ENCODE results near the gene MARCKSL1. TPM values are rescaled to one million over a fixed set of nuclear protein-coding genes. Genes with fewer than 3 reads are reported as not detected.

MARCKSL1 gene
- total RNA-seq, 1 donor from 2014 or later: 213 TPM

GRCh38 chr1:32353886-32354570 is 18.0 kb upstream of the MARCKSL1 start:
- Histone ChIP-seq H3K79me2 (ENCODE audit: insufficient read depth, low read length) (no peaks in the 10 kb centered on the region), H3K27ac (ENCODE audit: low read depth, low read length) (no peak overlapping the region), H3K36me3 (ENCODE audit: insufficient read depth, low read length) (no peaks in the 10 kb centered on the region), H3K4me3 (ENCODE audit: insufficient read depth, low read depth, low read length) (no peak overlapping the region), H3K4me1 (ENCODE audit: insufficient read depth, low read length) (peaks cover 30% of the 10 kb centered on the region), H3K4me2 (ENCODE audit: low read length) (peak overlapping the region; percentile 34), H3K9ac (ENCODE audit: low read length) (peak overlapping the region; percentile 17), H3K9me3 (ENCODE audit: insufficient read depth, low read depth, low read length) (no peaks in the 10 kb centered on the region), H2AFZ (ENCODE audit: low read depth, low read length) (no peak overlapping the region), H3K27me3 (ENCODE audit: insufficient read depth, low read length) (no peaks in the 10 kb centered on the region), H4K20me1 (ENCODE audit: insufficient read depth, low read length) (peaks cover 4% of the 10 kb centered on the region)
- Mint-ChIP-seq H3K9me3 (ENCODE audit: unreplicated experiment) (no peaks in the 10 kb centered on the region), H3K4me1 (ENCODE audit: low read depth, unreplicated experiment) (peaks cover 24% of the 10 kb centered on the region), H3K27ac (ENCODE audit: unreplicated experiment) (peak overlapping the region; percentile 21), H3K4me3 (ENCODE audit: unreplicated experiment) (peak overlapping the region; percentile 58), H3K36me3 (ENCODE audit: low read depth, unreplicated experiment) (peaks cover 8% of the 10 kb centered on the region), H3K27me3 (ENCODE audit: low read depth, unreplicated experiment) (no peaks in the 10 kb centered on the region)
- peak; percentile 46 for DNase-seq (ENCODE audit: low read depth)
- FAIRE-seq: no peak
- TF ChIP-seq, protein P1, sequence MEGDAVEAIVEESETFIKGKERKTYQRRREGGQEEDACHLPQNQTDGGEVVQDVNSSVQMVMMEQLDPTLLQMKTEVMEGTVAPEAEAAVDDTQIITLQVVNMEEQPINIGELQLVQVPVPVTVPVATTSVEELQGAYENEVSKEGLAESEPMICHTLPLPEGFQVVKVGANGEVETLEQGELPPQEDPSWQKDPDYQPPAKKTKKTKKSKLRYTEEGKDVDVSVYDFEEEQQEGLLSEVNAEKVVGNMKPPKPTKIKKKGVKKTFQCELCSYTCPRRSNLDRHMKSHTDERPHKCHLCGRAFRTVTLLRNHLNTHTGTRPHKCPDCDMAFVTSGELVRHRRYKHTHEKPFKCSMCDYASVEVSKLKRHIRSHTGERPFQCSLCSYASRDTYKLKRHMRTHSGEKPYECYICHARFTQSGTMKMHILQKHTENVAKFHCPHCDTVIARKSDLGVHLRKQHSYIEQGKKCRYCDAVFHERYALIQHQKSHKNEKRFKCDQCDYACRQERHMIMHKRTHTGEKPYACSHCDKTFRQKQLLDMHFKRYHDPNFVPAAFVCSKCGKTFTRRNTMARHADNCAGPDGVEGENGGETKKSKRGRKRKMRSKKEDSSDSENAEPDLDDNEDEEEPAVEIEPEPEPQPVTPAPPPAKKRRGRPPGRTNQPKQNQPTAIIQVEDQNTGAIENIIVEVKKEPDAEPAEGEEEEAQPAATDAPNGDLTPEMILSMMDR (IDR thresholded peaks at IDR 0.05; ENCODE audit: insufficient read depth, low read depth, low read length): no peak
- no peak for TF ChIP-seq EZH2 (IDR thresholded peaks at IDR 0.05; ENCODE audit: insufficient read depth, low read length)

DNA sequence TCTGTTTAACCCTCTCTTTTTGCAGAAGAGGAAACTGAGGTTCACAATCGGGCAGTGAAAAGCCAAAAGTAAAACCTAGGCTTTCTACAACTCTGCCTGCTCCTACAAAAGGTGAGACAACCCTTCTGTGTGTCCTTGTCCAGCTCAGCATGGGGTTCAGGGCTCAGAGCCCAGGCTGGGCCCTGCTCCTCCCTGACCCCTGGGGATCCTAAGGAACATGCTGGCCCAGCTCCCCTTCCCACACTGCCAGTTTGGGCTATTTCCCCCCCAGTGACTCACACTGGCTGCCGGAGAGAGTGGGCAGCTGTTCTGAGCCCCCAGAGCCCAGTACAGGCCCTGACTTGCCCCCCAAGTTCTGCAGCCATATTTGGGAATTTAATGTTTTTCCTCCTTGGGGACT is 17.4 kb upstream of the MARCKSL1 start:
- FAIRE-seq (no peak), DNase-seq (ENCODE audit: low read depth) (no peak)
- Histone ChIP-seq H3K36me3 (ENCODE audit: insufficient read depth, low read length) (no peaks in the 10 kb centered on the region), H2AFZ (ENCODE audit: low read depth, low read length) (no peak overlapping the region), H4K20me1 (ENCODE audit: insufficient read depth, low read length) (peaks cover 4% of the 10 kb centered on the region), H3K9me3 (ENCODE audit: insufficient read depth, low read depth, low read length) (no peaks in the 10 kb centered on the region), H3K4me2 (ENCODE audit: low read length) (peak overlapping the region; percentile 34), H3K27ac (ENCODE audit: low read depth, low read length) (no peak overlapping the region), H3K4me1 (ENCODE audit: insufficient read depth, low read length) (peaks cover 31% of the 10 kb centered on the region), H3K79me2 (ENCODE audit: insufficient read depth, low read length) (no peaks in the 10 kb centered on the region), H3K27me3 (ENCODE audit: insufficient read depth, low read length) (no peaks in the 10 kb centered on the region), H3K4me3 (ENCODE audit: insufficient read depth, low read depth, low read length) (no peak overlapping the region), H3K9ac (ENCODE audit: low read length) (peak overlapping the region; percentile 17)
- peak overlapping the region; percentile 80 for H3K27ac Mint-ChIP-seq (ENCODE audit: unreplicated experiment)
- no peaks in the 10 kb centered on the region for H3K27me3 Mint-ChIP-seq (ENCODE audit: low read depth, unreplicated experiment)
- peaks cover 27% of the 10 kb centered on the region for H3K4me1 Mint-ChIP-seq (ENCODE audit: low read depth, unreplicated experiment)
- H3K36me3 Mint-ChIP-seq (ENCODE audit: low read depth, unreplicated experiment): peaks cover 8% of the 10 kb centered on the region
- H3K9me3 Mint-ChIP-seq (ENCODE audit: unreplicated experiment): no peaks in the 10 kb centered on the region
- TF ChIP-seq, protein P1 (IDR thresholded peaks at IDR 0.05; ENCODE audit: insufficient read depth, low read depth, low read length): no peak
- TF ChIP-seq EZH2 (IDR thresholded peaks at IDR 0.05; ENCODE audit: insufficient read depth, low read length): no peak
- H3K4me3 Mint-ChIP-seq (ENCODE audit: unreplicated experiment): peak overlapping the region; percentile 58

DNA sequence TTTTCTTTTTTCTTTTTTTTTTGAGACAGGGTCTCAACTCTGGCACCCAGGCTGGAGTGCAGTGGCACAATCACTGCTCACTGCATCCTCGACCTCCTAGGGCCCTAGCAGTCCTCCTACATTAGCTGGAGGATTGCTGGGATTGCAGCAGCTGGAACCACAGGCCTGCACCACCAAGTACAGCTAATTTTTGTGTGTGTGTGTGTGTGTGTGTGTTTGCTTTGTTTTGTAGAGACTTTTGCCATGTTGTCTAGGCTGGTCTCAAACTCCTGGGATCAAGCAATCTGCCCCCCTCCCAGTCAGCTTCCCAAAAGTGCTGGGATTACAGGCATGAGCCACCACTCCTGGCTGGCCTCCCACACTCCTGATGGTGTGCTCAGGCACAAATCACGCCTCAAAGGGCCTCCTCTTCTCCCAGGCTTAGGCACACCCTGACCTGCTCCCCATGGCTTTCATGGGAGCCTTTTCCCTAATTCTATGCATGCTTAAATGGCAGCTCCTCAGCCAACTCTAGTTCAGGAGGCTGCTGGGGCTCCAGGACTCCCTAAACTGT is 16.9 kb upstream of the MARCKSL1 start:
- Histone ChIP-seq H2AFZ (ENCODE audit: low read depth, low read length) (no peak overlapping the region), H3K4me1 (ENCODE audit: insufficient read depth, low read length) (peaks cover 31% of the 10 kb centered on the region), H3K4me3 (ENCODE audit: insufficient read depth, low read depth, low read length) (no peak overlapping the region), H3K9ac (ENCODE audit: low read length) (no peak overlapping the region), H4K20me1 (ENCODE audit: insufficient read depth, low read length) (no peaks in the 10 kb centered on the region), H3K27ac (ENCODE audit: low read depth, low read length) (no peak overlapping the region), H3K36me3 (ENCODE audit: insufficient read depth, low read length) (no peaks in the 10 kb centered on the region), H3K27me3 (ENCODE audit: insufficient read depth, low read length) (no peaks in the 10 kb centered on the region), H3K9me3 (ENCODE audit: insufficient read depth, low read depth, low read length) (no peaks in the 10 kb centered on the region), H3K4me2 (ENCODE audit: low read length) (no peak overlapping the region), H3K79me2 (ENCODE audit: insufficient read depth, low read length) (no peaks in the 10 kb centered on the region)
- Mint-ChIP-seq H3K27me3 (ENCODE audit: low read depth, unreplicated experiment) (no peaks in the 10 kb centered on the region), H3K36me3 (ENCODE audit: low read depth, unreplicated experiment) (peaks cover 8% of the 10 kb centered on the region), H3K4me1 (ENCODE audit: low read depth, unreplicated experiment) (peaks cover 27% of the 10 kb centered on the region), H3K27ac (ENCODE audit: unreplicated experiment) (peak overlapping the region; percentile 80), H3K9me3 (ENCODE audit: unreplicated experiment) (no peaks in the 10 kb centered on the region), H3K4me3 (ENCODE audit: unreplicated experiment) (peak overlapping the region; percentile 72)
- DNase-seq (ENCODE audit: low read depth): no peak
- TF ChIP-seq EZH2 (IDR thresholded peaks at IDR 0.05; ENCODE audit: insufficient read depth, low read length): no peak
- TF ChIP-seq, protein P1 (IDR thresholded peaks at IDR 0.05; ENCODE audit: insufficient read depth, low read depth, low read length): no peak
- no peak for FAIRE-seq
